Epithelial cell of proximal tubule (primary cell): Measurements from ENCODE around the gene CBX1. TPM values are rescaled to one million over a fixed set of nuclear protein-coding genes. Genes with fewer than 3 reads are reported as not detected.

Source experiments
- DNase-seq: peaks from one replicate; pipeline ENCODE4 v3.0.0-alpha.2; 2011; ENCODE audit warnings: low read depth
- H3K4me3 ChIP-seq: 2 replicates; pipeline ENCODE4 v1.5.1; 2011; ENCODE audit warnings: low read depth, mild to moderate bottlenecking, low read length
- total RNA-seq: library from RNA; depleted of rRNA; stranded (reverse); fragments of >200 nt; gene quantifications from 2 replicates; pipeline ENCODE4 v1.2.3, GENCODE V29; 2015
- TF ChIP-seq, protein P1 (sequence below): conservative IDR thresholded peaks from 2 replicates; pipeline ENCODE4 v1.5.1; 2012; ENCODE audit warnings: low read depth, mild to moderate bottlenecking, low read length

The CBX1 gene
- total RNA-seq, 1 donor from 2014 or later, result 105 TPM

DNA sequence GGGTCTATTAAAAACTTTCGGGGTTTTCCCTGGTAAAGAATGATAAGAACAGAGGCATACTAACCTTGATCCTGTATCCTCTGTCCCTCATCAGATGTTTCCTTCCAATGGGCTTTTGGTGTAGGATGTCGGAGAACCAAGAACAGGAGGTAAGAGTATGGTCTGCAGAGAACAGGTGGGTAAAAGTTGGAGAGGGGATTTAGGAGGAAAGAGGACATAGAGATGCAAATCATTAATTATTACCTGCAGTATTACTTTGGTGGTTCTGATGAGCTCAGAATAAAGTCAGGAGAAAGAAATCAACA lies 10.6 kb upstream of the CBX1 start:
- no peak overlapping the region for H3K4me3 ChIP-seq
- DNase-seq, result no peak
- TF ChIP-seq, protein P1, sequence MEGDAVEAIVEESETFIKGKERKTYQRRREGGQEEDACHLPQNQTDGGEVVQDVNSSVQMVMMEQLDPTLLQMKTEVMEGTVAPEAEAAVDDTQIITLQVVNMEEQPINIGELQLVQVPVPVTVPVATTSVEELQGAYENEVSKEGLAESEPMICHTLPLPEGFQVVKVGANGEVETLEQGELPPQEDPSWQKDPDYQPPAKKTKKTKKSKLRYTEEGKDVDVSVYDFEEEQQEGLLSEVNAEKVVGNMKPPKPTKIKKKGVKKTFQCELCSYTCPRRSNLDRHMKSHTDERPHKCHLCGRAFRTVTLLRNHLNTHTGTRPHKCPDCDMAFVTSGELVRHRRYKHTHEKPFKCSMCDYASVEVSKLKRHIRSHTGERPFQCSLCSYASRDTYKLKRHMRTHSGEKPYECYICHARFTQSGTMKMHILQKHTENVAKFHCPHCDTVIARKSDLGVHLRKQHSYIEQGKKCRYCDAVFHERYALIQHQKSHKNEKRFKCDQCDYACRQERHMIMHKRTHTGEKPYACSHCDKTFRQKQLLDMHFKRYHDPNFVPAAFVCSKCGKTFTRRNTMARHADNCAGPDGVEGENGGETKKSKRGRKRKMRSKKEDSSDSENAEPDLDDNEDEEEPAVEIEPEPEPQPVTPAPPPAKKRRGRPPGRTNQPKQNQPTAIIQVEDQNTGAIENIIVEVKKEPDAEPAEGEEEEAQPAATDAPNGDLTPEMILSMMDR, result no peak

DNA sequence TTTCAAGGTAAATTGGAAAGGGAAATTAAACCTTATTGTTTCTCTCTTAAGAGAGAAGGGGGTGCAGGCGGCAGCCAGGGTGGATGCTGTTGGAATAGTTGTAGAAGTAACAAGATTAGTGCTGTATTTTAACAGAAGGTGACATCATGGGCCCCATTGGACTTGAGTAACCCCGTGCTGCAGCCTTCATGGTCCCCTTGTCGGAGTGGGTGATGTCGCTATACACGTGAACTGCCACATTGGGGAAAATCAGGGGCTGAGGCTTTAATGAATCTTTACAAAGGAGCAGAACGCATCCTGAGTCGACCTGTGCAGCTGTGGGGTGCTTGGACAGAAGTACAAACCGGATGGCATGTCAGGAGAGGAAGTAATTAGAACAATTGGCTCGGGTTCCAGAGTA lies 9.5 kb upstream of the CBX1 start:
- no peak overlapping the region for H3K4me3 ChIP-seq
- no peak for DNase-seq
- TF ChIP-seq, protein P1, result no peak

- H3K4me3 ChIP-seq, result peak within 1 kb of the TSS; percentile 99
- TF ChIP-seq, protein P1, result no peak
- DNase-seq, result no peak
Measured at GRCh38 chr17:48107137-48108055, 6.1 kb upstream of the CBX1 start, which contains the start of gene SNX11. TSS of gene SNX11 (plus strand) at chr17:48107766. CDS start at chr17:48112044, 4,278 bp downstream.

DNA sequence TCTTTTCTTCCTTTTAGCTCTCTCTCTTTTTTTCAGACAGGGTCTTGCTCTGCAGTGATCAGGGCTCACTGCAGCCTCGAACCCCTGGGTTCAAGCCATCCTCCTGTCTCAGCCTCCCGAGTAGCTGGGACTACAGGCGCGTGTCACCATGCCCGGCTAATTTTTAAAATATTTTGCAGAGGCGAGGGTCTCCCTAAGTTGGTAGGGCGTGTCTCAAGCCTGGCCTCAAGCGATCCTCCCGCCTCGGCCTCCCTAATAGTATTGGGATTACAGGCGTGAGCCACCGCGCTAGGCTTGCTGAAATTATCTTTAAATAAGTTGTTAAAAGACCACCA lies 5.5 kb upstream of the CBX1 start:
- no peak for DNase-seq
- TF ChIP-seq, protein P1, result no peak
- peak overlapping the region; percentile 99 for H3K4me3 ChIP-seq

DNA sequence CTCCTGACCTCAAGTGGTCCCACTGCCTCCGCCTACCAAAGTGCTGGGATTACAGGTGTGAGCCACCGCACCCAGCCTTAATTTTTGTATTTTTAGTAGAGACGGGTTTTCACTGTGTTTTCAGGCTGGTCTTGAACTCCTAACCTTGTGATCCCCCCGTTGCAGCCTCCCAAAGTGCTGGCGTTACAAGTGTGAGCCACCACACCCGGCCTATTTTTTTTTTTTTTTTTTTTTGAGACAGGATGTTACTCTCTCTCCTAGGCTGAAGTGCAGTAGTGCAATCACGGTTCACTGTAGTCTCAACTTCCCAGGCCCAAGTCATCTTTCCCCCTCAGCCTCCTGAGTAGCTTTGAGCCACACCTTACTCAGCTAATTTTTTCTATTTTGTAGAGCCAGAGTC lies 3.2 kb upstream of the CBX1 start:
- H3K4me3 ChIP-seq, result no peak overlapping the region
- DNase-seq, result no peak
- TF ChIP-seq, protein P1, result no peak

- DNase-seq, result no peak
- TF ChIP-seq, protein P1, result no peak
- H3K4me3 ChIP-seq, result no peak overlapping the region
Measured at GRCh38 chr17:48102798-48103715, 1.8 kb upstream of the CBX1 start.
